ENCODE results near the gene IGFLR1.

The IGFLR1 gene

GRCh38 chr19:35742121-35742724, at the start of gene IGFLR1:
Gene IGFLR1, minus strand, starts transcription at chr19:35742452. Its CDS starts 1,272 bp downstream, at chr19:35741180.
- Histone ChIP-seq H3K27me3 (no peaks in the 10 kb centered on the region), H3K27ac (peak within 1 kb of the TSS; percentile 98), H3K9me3 (no peaks in the 10 kb centered on the region), H3K4me3 (ENCODE audit: low read depth in 1 of 2, low read length in 1 of 2) (peak within 1 kb of the TSS; percentile 91 to 93), H3K4me1 (ENCODE audit: control insufficient read depth in 1 of 2, insufficient read depth in 1 of 2, low read depth in 1 of 2, low read length in 1 of 2) (peaks cover 59 to 69% of the 10 kb centered on the region in 2 experiments), H3K36me3 (peaks cover 26% of the 10 kb centered on the region)
- TF ChIP-seq CTCF (IDR thresholded peaks at IDR 0.05): no peak

- H3K36me3 ChIP-seq: peaks cover 18% of the 10 kb centered on the region
- H3K4me3 ChIP-seq (ENCODE audit: low read depth in 1 of 2, low read length in 1 of 2): no peak overlapping the region
- no peaks in the 10 kb centered on the region for H3K4me1 ChIP-seq (ENCODE audit: control insufficient read depth in 1 of 2, insufficient read depth in 1 of 2, low read depth in 1 of 2, low read length in 1 of 2)
- peaks cover 24% of the 10 kb centered on the region for H3K27me3 ChIP-seq
- H3K9me3 ChIP-seq: no peaks in the 10 kb centered on the region
- no peak for TF ChIP-seq CTCF (IDR thresholded peaks at IDR 0.05)
- H3K27ac ChIP-seq: no peak overlapping the region
Measured at GRCh38 chr19:35791814-35792279, 49.6 kb upstream of the IGFLR1 start.

- H3K4me3 ChIP-seq (ENCODE audit: low read depth in 1 of 2, low read length in 1 of 2): no peak overlapping the region
- H3K4me1 ChIP-seq (ENCODE audit: control insufficient read depth in 1 of 2, insufficient read depth in 1 of 2, low read depth in 1 of 2, low read length in 1 of 2): no peaks in the 10 kb centered on the region
- no peaks in the 10 kb centered on the region for H3K9me3 ChIP-seq
- no peak for TF ChIP-seq CTCF (IDR thresholded peaks at IDR 0.05)
- H3K27ac ChIP-seq: no peak overlapping the region
- H3K36me3 ChIP-seq: peaks cover 24% of the 10 kb centered on the region
- H3K27me3 ChIP-seq: peaks cover 17% of the 10 kb centered on the region
Measured at GRCh38 chr19:35790981-35791813, 48.9 kb upstream of the IGFLR1 start.

GRCh38 chr19:35789978-35790944, 48.0 kb upstream of the IGFLR1 start:
- TF ChIP-seq CTCF (IDR thresholded peaks at IDR 0.05): no peak
- Histone ChIP-seq H3K4me3 (ENCODE audit: low read depth in 1 of 2, low read length in 1 of 2) (no peak overlapping the region), H3K4me1 (ENCODE audit: control insufficient read depth in 1 of 2, insufficient read depth in 1 of 2, low read depth in 1 of 2, low read length in 1 of 2) (no peaks in the 10 kb centered on the region), H3K9me3 (no peaks in the 10 kb centered on the region), H3K27ac (no peak overlapping the region), H3K36me3 (peaks cover 34% of the 10 kb centered on the region), H3K27me3 (peaks cover 8% of the 10 kb centered on the region)

Data from neutrophil (primary cell).